OCI-LY1 (cell line): ENCODE measurements around the gene CPSF4.

Experiments
- H2AFZ ChIP-seq: fragments of 200-600 bp; sonication (generic), shearing (Covaris generic); 2 replicates; pipeline ENCODE4 v1.6.0; 2014; ENCODE audit warnings: antibody characterized with exemption, mild to moderate bottlenecking, low read length
- H3F3A ChIP-seq: fragments of 200-600 bp; sonication (generic), shearing (Covaris generic); 2 replicates; pipeline ENCODE4 v1.6.0; 2014; ENCODE audit warnings: mild to moderate bottlenecking, antibody characterized with exemption, low read length, moderate library complexity; ENCODE audit not compliant: insufficient read depth
- H3K27ac ChIP-seq: fragments of 200-600 bp; sonication (generic); 2 replicates; pipeline ENCODE4 v1.5.1; 2014; ENCODE audit warnings: low read length, mixed run types, mild to moderate bottlenecking, low read depth; ENCODE audit not compliant: poor library complexity, severe bottlenecking
- H3K27me3 ChIP-seq: fragments of 200-600 bp; sonication (generic); 2 replicates; pipeline ENCODE4 v1.6.0; 2014; ENCODE audit warnings: antibody characterized with exemption, mild to moderate bottlenecking, low read length, moderate library complexity; ENCODE audit not compliant: insufficient read depth
- H3K36me3 ChIP-seq: fragments of 200-600 bp; sonication (generic); 2 replicates; pipeline ENCODE4 v1.6.1; 2014; ENCODE audit warnings: mild to moderate bottlenecking, antibody characterized with exemption, low read length, moderate library complexity, mixed read lengths; ENCODE audit not compliant: insufficient read depth
- H3K4me1 ChIP-seq: fragments of 200-600 bp; sonication (generic); 2 replicates; pipeline ENCODE4 v1.5.1; 2014; ENCODE audit warnings: mild to moderate bottlenecking, low read length, moderate library complexity; ENCODE audit not compliant: insufficient read depth, severe bottlenecking
- H3K4me2 ChIP-seq: fragments of 200-600 bp; sonication (generic), shearing (Covaris generic); 2 replicates; pipeline ENCODE4 v1.6.1; 2014; ENCODE audit warnings: low read length
- H3K4me3 ChIP-seq: fragments of 200-600 bp; sonication (generic); 2 replicates; pipeline ENCODE4 v1.5.1; 2014; ENCODE audit warnings: low read length, low read depth, mild to moderate bottlenecking, mixed read lengths; ENCODE audit not compliant: poor library complexity, severe bottlenecking
- H3K79me2 ChIP-seq: fragments of 200-600 bp; shearing (Covaris generic); 2 replicates; pipeline ENCODE4 v1.6.1; 2016; ENCODE audit warnings: mixed run types, low read length, mixed read lengths; ENCODE audit not compliant: insufficient read depth
- H3K9ac ChIP-seq: fragments of 200-600 bp; sonication (generic), shearing (Covaris generic); 2 replicates; pipeline ENCODE4 v1.6.1; 2014; ENCODE audit warnings: mild to moderate bottlenecking, low read length, mixed read lengths
- H3K9me2 ChIP-seq: fragments of 200-600 bp; sonication (generic), shearing (Covaris generic); 2 replicates; pipeline ENCODE4 v1.6.1; 2014; ENCODE audit warnings: low read depth, mild to moderate bottlenecking, low read length, mixed read lengths
- H3K9me3 ChIP-seq: fragments of 200-600 bp; shearing (Covaris generic); 2 replicates; pipeline ENCODE4 v1.6.1; 2014; ENCODE audit warnings: low read length, mixed read lengths
- H4K20me1 ChIP-seq: fragments of 200-600 bp; sonication (generic), shearing (Covaris generic); 2 replicates; pipeline ENCODE4 v1.6.0; 2016; ENCODE audit warnings: mild to moderate bottlenecking, low read length; ENCODE audit not compliant: insufficient read depth
- EZH2 ChIP-seq: fragments of 200-600 bp; sonication (generic), shearing (Covaris generic); IDR thresholded peaks from 2 replicates; pipeline ENCODE4 v1.8.0; 2017; ENCODE audit warnings: borderline replicate concordance, mixed run types, mild to moderate bottlenecking, antibody characterized with exemption, low read length, moderate library complexity, mixed read lengths
- TF ChIP-seq, protein P1 (sequence below): fragments of 200-600 bp; sonication (generic), shearing (Covaris generic); IDR thresholded peaks from 2 replicates; pipeline ENCODE4 v1.5.1; 2017; ENCODE audit warnings: mild to moderate bottlenecking, antibody characterized with exemption, low read length, moderate library complexity, mixed read lengths

The CPSF4 gene

DNA sequence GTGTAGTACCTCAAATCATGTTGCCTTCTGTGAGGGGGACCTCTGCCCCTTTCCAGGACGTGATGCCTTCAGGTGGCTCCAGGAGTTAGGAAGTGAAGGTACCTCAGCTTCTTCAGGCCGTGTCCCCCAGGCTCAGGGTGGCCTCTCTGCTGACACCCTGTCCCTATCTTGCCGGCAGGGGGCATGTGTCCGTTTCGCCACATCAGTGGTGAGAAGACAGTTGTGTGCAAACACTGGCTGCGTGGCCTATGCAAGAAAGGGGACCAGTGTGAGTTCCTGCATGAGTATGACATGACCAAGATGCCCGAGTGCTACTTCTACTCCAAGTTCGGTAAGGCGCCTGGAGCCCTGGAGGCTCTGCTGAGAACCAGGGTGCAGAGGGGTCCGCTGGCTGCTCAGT is 9.2 kb downstream of the CPSF4 start:
- no peaks in the 10 kb centered on the region for H3K9me2 ChIP-seq
- no peak overlapping the region for H3K4me3 ChIP-seq
- H3K4me1 ChIP-seq = no peaks in the 10 kb centered on the region
- TF ChIP-seq, protein P1, sequence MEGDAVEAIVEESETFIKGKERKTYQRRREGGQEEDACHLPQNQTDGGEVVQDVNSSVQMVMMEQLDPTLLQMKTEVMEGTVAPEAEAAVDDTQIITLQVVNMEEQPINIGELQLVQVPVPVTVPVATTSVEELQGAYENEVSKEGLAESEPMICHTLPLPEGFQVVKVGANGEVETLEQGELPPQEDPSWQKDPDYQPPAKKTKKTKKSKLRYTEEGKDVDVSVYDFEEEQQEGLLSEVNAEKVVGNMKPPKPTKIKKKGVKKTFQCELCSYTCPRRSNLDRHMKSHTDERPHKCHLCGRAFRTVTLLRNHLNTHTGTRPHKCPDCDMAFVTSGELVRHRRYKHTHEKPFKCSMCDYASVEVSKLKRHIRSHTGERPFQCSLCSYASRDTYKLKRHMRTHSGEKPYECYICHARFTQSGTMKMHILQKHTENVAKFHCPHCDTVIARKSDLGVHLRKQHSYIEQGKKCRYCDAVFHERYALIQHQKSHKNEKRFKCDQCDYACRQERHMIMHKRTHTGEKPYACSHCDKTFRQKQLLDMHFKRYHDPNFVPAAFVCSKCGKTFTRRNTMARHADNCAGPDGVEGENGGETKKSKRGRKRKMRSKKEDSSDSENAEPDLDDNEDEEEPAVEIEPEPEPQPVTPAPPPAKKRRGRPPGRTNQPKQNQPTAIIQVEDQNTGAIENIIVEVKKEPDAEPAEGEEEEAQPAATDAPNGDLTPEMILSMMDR = peak; percentile 70
- TF ChIP-seq EZH2 = no peak
- H3F3A ChIP-seq = no peaks in the 10 kb centered on the region
- H3K9ac ChIP-seq = no peak overlapping the region
- H3K79me2 ChIP-seq = no peaks in the 10 kb centered on the region
- no peaks in the 10 kb centered on the region for H3K9me3 ChIP-seq
- no peaks in the 10 kb centered on the region for H4K20me1 ChIP-seq
- H3K27me3 ChIP-seq = no peaks in the 10 kb centered on the region
- H3K27ac ChIP-seq = no peak overlapping the region
- peaks cover 94% of the 10 kb centered on the region for H3K36me3 ChIP-seq
- no peak overlapping the region for H2AFZ ChIP-seq
- no peak overlapping the region for H3K4me2 ChIP-seq

GRCh38 chr7:99448855-99449254 is 10.1 kb downstream of the CPSF4 start:
- H3K36me3 ChIP-seq = peaks cover 93% of the 10 kb centered on the region
- no peaks in the 10 kb centered on the region for H3K79me2 ChIP-seq
- TF ChIP-seq EZH2 = no peak
- TF ChIP-seq, protein P1 = no peak
- H3K4me2 ChIP-seq = no peak overlapping the region
- H3K27me3 ChIP-seq = no peaks in the 10 kb centered on the region
- H3K9me2 ChIP-seq = no peaks in the 10 kb centered on the region
- no peaks in the 10 kb centered on the region for H3F3A ChIP-seq
- no peaks in the 10 kb centered on the region for H4K20me1 ChIP-seq
- no peaks in the 10 kb centered on the region for H3K4me1 ChIP-seq
- no peaks in the 10 kb centered on the region for H3K9me3 ChIP-seq
- no peak overlapping the region for H3K4me3 ChIP-seq
- H3K9ac ChIP-seq = no peak overlapping the region
- no peak overlapping the region for H3K27ac ChIP-seq
- H2AFZ ChIP-seq = no peak overlapping the region

DNA sequence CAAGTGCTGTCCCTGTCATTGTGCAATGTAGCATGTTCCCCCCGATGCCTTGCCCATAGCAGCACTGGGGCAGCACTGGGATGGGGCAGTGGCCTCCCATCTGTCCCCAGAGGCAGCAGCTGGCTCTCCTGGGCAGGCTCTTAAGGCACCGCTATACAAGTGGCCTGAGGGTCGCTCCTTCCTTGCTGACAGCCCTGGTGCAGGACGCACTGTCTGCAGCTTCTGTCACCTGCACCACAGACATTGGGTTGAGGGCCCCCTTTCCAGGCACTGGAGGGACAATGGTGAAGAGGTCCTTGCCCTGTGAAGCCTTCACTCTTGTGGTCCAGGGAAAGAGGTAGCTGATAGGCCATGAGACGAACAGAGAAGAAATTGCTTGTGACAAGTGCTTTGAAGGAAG is 10.6 kb downstream of the CPSF4 start:
- Histone ChIP-seq H3K9me3 (no peaks in the 10 kb centered on the region), H3K27ac (no peak overlapping the region), H3K4me2 (no peak overlapping the region), H3K4me3 (no peak overlapping the region), H3K9ac (no peak overlapping the region), H2AFZ (no peak overlapping the region), H4K20me1 (no peaks in the 10 kb centered on the region), H3K36me3 (peaks cover 95% of the 10 kb centered on the region), H3K4me1 (no peaks in the 10 kb centered on the region), H3K79me2 (no peaks in the 10 kb centered on the region), H3K27me3 (no peaks in the 10 kb centered on the region), H3F3A (no peaks in the 10 kb centered on the region), H3K9me2 (no peaks in the 10 kb centered on the region)
- TF ChIP-seq, protein P1 = no peak
- TF ChIP-seq EZH2 = no peak
